Fibroblast of lung (primary cell): ENCODE results near the gene JPH3.

Experiments used
- CTCF ChIP-seq, 2 donors: IDR thresholded peaks in 1 of 2; conservative IDR thresholded peaks in 1 of 2; 1 replicate in 1 of 2; 2 replicates in 1 of 2; pipeline ENCODE4 v1.5.1; 2011 to 2012; ENCODE audit warnings: low read length in 2 of 2, control low read depth in 1 of 2, inconsistent platforms in 1 of 2, low read depth in 1 of 2, mild to moderate bottlenecking in 1 of 2
- EZH2 ChIP-seq: IDR thresholded peaks from 2 replicates; pipeline ENCODE4 v1.5.1; 2012; ENCODE audit warnings: low read length, control low read depth, mild to moderate bottlenecking; ENCODE audit errors: missing control alignments

GRCh38 chr16:87692176-87692575, 89.9 kb downstream of the JPH3 start:
- TF ChIP-seq CTCF (conservative IDR thresholded peaks at IDR 0.05 in 1 of 2, IDR thresholded peaks at IDR 0.05 in 1 of 2; ENCODE audit: low read depth in 1 of 2, low read length in 2 of 2), result no peak
- no peak for TF ChIP-seq EZH2
